ENCODE results near the gene DAZAP1.

The DAZAP1 gene

DNA sequence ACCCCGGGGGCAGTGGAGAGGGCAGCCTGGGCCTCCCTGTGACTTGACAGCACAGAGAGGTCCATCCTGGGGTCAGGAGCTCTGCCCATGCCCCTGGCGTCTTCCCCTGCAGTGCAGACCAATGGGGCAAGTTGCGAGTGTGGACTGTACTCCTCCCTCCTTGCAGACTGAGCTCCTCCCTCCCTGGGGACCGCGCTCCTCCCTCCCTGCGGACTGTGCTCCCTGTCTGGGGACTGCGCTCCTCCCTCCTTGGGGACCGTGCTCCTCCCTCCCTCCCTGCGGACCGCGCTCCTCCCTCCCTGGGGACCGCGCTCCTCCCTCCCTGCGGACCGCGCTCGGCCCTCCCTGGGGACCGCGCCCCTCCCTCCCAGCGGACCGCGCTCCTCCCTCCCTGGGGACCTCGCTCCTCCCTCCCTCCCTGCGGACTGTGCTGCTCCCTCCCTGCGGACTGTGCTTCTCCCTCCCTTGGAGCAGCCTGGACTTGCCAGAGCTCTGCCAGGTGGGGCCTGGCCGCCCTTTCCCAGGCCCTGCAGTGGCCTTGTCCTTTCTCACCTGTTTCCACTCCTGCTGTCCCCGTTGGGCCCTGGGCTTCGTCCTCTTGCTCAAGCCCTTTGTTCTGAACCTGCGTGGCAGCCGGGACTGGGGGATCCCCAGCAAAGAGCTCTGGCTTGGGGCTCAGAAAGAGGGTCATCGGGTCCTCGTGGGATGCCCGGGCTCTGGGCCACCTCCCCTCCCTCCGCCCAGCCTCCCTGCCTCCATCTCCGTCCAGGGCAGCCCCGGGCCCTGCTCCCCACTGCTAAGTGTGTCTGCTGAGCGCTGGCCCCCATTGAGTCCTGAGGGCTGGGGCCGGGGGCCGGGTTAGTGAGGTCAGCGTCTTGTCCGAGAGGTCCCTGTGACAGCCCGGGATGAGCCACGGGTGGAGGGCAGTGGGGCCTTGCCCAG, 12.9 kb upstream of the DAZAP1 start:
- DNase-seq = no peak

GRCh38 chr19:1395194-1396018, 12.0 kb upstream of the DAZAP1 start:
- DNase-seq = no peak

- peak; percentile 29 for DNase-seq
Measured at GRCh38 chr19:1396019-1396767, 11.2 kb upstream of the DAZAP1 start.

- DNase-seq = no peak
Measured at GRCh38 chr19:1396768-1397679, 10.4 kb upstream of the DAZAP1 start.

DNA sequence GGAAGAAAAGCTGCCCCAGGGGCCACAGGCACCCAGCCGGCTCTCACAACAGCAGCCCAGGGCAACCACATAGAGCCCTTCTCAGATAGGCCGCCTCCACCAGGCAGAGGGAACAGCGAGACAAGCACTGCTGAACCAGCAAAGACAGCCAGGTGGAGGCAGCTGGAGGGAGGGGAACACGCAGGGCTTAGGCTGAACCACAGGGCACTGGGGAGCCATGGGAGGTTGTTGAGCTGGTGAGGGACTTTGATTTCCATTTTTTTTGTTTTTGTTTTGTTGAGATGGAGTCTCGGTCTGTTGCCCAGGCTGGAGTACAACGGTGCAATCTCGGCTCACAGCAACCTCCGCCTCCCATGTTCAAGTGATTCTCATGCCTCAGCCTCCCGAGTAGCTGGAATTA, 9.5 kb upstream of the DAZAP1 start:
- DNase-seq = peak; percentile 72

- DNase-seq = no peak
Measured at GRCh38 chr19:1399079-1399478, 8.3 kb upstream of the DAZAP1 start.

DNA sequence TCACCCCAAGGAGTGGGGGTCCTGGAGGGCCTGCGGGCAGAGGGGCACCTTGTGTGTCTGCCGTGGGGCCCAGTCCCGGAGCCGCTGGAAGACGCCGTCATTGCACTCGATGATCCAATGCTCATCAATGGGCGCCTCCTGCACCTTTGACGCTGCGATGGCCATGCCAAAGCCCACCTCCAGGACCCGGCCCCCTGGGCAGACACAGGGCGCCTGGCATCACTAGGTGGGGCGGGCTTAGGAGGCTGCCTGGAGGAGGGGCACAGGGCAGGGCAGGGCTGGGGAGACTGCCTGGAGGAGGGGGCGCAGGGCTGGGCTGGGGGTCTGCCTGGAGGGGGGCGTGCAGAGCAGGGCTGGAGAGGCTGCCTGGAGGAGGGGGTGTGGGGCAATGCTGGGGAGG, 7.6 kb upstream of the DAZAP1 start:
- DNase-seq = no peak

DNA sequence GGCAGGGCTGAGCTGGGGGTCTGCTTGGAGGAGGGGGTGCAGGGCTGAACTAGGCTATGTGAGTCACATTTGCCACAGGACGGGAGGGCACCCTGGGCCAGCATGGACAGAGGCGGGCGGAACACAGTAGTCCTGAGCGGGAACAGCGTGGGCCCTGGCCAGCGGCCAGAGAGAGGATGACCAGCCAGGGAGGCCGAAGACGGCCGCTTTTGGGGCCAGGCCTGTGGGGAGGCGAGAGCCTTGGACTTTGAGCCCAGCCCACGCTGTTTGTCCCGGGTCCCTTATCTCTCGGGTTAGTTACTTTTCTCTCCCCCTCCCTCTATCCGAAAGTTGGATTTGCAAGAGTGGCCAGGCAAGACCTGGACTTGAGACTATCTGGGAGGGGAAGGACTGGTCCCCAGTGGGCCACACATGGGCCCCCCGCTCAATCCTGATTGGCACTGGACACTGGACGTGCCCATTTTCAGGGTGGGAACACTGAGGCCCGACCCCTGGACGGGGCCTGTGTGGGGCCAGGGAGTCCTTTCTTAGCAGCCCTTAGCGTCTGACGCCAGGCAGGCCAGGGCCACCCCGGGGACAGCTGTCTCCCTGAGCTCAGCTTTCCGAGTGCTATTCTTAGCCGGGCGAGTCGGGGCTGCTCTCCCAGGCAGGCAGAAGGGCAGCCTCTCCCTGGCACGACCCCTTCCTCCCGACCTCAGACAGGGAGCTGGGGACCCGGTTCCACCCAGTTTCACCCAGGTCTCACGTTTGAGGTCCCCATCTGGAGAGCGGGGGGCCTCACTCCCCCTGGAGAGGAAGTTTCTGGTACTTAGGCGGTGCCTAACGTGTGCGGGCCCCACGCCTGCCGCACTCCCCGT, 6.9 kb upstream of the DAZAP1 start:
- DNase-seq = peak; percentile 30

GRCh38 chr19:1401138-1401888, 6.1 kb upstream of the DAZAP1 start, which contains the start of gene GAMT:
Gene GAMT, minus strand, starts transcription at chr19:1401542. Its CDS starts 66 bp downstream, at chr19:1401476.
- DNase-seq = peak; percentile 23

DNA sequence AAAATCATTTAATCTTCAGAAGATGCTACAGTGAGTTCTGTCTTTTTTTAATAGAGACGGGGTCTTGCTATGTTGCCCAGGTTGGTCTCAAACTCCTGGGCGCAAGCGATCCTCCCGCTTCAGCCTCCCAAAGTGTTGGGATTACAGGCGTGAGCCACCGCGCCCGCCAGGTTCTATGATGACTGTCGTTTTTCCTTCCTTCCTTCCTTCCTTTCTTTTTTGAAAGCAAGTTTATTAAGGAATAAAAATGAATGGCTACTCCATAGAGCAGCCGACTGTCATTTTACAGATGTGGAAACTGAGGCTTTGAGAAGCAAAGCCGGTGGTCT, 5.5 kb upstream of the DAZAP1 start:
- no peak for DNase-seq

DNA sequence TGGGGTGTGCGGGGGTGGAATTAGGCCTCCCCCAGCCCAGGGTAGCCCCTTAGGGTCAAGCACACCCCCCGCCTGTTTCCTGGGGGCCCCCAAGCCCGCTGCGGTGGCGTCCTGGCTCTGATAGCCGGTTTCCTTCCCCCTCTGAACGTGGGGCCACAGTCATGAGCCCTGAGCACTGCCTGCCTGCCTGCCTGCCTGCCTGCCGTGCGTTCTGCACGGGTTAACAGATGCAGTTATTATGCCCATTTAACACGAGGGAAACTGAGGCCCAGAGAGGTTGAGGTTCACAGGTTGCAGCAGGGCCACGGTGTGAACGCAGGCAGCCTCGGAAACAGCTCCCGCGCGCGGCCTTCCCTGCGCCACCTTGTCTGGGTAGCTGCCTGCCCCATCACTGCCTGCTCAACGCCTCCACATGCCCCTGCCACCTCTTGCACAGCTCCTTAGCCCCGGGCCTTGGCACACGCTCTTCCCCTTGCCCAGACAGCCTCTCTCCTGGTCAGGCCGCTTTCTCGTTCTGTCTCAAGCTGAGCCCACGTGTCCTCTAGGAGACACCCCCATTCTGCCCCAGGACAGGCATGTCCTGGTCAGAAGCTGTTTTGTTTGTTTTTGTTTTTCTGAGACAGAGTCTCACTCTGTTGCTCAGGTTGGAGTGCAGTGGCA, 4.8 kb upstream of the DAZAP1 start:
- no peak for DNase-seq

GRCh38 chr19:1406774-1407527, 435 bp upstream of the DAZAP1 start:
- peak; percentile 99 for DNase-seq

DNA sequence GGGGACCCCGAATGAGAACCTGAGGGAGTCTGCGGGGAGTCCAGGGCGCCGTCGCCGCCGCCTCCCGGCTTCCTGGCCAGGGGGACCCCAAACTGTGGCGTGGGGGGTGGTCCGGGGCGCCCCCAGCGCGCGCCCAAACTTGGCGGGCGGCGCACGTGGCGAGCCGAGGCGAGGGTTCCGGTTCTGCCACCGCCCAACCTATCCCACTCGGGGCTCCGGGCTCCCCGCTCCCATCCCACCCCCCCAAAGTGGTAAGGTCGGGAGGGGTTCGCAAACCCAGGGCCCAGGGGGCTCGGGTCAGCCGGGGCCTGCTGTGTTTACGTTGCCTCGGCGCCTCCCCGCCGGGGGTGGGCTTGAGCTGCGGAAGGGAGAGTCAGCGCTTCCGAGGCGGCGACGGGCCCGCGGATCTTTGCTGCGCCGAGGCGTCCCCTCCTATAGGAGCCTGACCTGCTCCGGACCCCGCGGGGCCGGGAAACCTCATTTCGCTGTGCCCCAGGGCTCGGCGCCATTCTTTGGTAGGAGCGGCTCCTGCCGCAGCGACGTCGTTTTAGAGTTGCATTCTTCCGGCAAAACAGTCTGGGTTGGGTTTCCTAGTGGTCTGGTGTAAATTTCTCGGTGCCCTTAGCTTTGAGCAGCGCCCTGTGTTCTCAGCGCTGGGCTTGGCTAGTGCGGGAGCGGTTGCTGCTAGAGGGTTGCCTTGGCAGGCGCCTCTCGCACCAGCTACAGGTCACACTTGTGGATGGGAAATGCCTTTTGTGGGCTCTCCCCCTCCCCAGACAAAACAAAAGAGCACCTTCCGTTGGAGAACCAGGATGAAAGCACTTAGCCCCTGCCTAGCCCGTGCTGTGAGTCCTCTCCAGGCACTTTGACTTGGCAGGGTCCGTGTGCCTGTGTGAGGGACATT, 1.2 kb downstream of the DAZAP1 start:
- no peak for DNase-seq

DNA sequence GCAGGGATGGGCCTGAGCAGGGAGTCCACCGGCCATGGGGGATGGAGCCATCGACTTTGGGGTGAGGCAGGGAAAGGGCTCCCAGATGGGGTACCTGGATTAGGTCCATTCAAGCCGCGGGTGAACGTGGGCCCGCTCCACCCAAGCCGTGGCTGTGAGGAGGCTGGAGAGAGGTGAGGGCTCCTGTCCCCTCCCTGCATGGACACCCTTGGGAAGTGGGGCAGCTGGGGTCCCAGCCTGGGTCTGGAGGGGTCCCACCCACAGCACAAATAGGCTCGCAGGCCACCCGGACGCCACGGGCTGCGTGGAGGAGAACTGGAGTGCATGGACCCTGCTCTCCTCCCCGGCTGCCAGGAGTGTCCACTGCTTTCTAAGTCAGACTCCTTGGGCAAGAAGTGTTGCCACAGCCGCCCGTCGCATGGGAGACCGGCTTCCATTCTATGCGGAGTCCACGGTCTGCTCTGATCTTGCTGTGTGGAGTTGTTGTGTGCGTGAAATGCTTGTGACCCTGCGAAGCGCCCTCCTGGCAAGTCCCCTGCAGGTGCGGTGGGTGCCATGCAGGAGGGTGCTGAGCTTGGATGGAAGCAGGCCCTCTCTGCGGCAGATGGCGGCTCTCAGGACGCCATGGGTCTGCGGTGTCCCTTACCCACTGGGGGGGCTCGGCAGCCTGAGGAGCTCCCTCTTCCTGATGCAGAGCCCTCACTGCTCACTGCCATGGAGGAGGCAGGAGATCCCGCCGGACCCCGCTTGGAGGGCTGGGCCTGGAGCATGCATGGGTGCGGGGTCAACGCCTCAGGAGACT, 2.0 kb downstream of the DAZAP1 start:
- DNase-seq = no peak

DNA sequence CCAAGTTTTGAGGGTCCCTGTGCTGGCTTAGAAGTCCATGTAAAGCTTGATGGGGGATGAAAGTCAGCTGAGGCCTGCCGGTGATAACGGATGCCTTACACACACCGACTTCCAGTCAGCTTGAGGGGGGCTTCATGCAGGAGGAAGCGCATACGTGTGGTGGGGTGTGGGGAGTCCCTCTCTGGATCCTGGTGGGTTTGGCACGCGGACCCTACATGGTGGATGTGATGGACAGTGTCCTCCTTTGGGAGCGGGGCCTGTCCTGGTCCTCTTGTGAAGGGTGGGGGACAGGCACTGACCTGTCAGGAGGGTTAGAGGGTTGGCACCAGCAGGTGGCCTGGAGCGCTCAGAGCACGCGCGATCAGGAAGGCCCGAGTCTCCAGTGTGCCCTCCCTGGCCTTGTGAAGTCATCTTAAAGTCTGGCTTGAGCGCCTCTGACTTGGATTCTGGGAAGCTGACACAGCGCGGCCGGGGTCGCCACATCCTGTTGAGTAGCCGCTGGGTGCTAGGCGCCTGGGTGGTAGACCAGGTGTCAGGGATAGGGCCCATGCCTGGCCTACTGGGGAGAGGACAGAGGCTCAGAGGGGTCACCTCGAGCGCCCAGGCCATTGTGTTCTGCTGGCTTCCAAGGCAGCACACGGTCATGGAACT, 2.9 kb downstream of the DAZAP1 start:
- DNase-seq = peak; percentile 43

DNA sequence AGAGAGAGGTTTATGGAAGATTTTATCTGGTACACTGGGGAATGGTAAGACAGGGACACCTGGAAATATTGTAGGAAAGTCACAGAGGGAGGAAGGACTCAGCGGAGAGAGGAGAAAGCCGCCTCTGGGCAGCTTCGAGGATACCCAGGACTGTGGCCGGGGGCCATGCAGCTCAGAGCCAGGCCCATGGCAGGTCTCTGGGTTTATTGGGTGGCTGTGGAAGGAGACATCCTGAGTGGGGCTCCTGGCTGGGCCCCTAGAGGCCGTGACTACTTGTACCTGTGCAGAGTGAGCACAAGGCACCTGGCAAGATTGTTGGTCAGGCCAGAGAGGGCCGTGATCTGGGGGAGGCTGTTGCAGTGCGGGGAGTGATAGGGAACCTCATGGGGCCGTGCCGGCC, 3.4 kb downstream of the DAZAP1 start:
- no peak for DNase-seq
